Neural cell (in vitro differentiated cells): ENCODE data around the gene B3GNT5.

Experiments used
- EZH2 ChIP-seq: fragments of 200-600, 300-800 bp; shearing (Covaris generic), sonication (generic); IDR thresholded peaks from 2 replicates; pipeline ENCODE4 v1.6.1; 2014; ENCODE audit warnings: antibody characterized with exemption, low read length, borderline replicate concordance, mild to moderate bottlenecking; ENCODE audit not compliant: insufficient read depth, poor library complexity, severe bottlenecking
- POLR2AphosphoS5 ChIP-seq: IDR thresholded peaks from 2 replicates; pipeline ENCODE4 v1.6.1; 2012
- RAD21 ChIP-seq: fragments of 450-650 bp; conservative IDR thresholded peaks from 2 replicates; pipeline ENCODE4 v1.6.1; 2014; ENCODE audit warnings: antibody characterized with exemption, mild to moderate bottlenecking, moderate library complexity
- SMC3 ChIP-seq: fragments of 450-650 bp; conservative IDR thresholded peaks from 2 replicates; pipeline ENCODE4 v1.6.1; 2014; ENCODE audit warnings: antibody characterized with exemption, mild to moderate bottlenecking, moderate library complexity; ENCODE audit not compliant: poor library complexity
- TAF1 ChIP-seq: IDR thresholded peaks from 2 replicates; pipeline ENCODE4 v1.6.1; 2012; ENCODE audit warnings: low read depth
- TF ChIP-seq, protein P1 (sequence below): fragments of 450-650 bp; IDR thresholded peaks from 2 replicates; pipeline ENCODE4 v1.5.1; 2014; ENCODE audit warnings: antibody characterized with exemption, mild to moderate bottlenecking, moderate library complexity; ENCODE audit not compliant: poor library complexity, severe bottlenecking
- TF ChIP-seq, protein P2 (sequence below): IDR thresholded peaks from 2 replicates; pipeline ENCODE4 v1.6.1; 2012; ENCODE audit warnings: borderline replicate concordance

DNA sequence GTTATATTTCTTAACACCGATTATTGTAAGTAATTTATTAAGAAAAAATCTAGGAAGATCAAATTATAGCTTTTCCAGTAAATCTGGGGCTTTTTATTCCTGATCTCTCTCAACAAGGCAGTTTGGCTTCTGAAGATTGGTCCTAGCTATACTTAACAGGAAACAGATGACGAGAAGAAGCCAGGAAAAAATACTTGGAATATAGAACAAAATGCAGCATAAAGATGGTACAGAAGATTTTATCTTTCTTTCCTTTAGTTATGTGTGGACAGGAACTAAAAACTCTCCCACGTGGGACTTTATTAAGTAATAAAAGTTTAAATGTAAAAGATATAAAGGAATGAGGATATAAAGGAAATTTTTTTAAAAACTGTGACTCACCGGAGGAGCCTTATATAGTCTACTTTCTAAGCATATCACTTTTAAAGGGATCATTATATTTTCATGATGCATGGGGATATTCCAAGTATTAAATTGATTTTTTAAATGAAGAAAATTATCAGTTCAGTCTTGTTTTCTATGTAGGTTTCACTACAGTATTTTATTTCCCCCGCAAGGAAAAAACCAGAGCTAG lies 8.2 kb downstream of the B3GNT5 start:
- TF ChIP-seq EZH2 (no peak), TAF1 (no peak), SMC3 (no peak), POLR2AphosphoS5 (no peak), RAD21 (no peak)
- TF ChIP-seq, protein P1, sequence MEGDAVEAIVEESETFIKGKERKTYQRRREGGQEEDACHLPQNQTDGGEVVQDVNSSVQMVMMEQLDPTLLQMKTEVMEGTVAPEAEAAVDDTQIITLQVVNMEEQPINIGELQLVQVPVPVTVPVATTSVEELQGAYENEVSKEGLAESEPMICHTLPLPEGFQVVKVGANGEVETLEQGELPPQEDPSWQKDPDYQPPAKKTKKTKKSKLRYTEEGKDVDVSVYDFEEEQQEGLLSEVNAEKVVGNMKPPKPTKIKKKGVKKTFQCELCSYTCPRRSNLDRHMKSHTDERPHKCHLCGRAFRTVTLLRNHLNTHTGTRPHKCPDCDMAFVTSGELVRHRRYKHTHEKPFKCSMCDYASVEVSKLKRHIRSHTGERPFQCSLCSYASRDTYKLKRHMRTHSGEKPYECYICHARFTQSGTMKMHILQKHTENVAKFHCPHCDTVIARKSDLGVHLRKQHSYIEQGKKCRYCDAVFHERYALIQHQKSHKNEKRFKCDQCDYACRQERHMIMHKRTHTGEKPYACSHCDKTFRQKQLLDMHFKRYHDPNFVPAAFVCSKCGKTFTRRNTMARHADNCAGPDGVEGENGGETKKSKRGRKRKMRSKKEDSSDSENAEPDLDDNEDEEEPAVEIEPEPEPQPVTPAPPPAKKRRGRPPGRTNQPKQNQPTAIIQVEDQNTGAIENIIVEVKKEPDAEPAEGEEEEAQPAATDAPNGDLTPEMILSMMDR = no peak
- TF ChIP-seq, protein P2, sequence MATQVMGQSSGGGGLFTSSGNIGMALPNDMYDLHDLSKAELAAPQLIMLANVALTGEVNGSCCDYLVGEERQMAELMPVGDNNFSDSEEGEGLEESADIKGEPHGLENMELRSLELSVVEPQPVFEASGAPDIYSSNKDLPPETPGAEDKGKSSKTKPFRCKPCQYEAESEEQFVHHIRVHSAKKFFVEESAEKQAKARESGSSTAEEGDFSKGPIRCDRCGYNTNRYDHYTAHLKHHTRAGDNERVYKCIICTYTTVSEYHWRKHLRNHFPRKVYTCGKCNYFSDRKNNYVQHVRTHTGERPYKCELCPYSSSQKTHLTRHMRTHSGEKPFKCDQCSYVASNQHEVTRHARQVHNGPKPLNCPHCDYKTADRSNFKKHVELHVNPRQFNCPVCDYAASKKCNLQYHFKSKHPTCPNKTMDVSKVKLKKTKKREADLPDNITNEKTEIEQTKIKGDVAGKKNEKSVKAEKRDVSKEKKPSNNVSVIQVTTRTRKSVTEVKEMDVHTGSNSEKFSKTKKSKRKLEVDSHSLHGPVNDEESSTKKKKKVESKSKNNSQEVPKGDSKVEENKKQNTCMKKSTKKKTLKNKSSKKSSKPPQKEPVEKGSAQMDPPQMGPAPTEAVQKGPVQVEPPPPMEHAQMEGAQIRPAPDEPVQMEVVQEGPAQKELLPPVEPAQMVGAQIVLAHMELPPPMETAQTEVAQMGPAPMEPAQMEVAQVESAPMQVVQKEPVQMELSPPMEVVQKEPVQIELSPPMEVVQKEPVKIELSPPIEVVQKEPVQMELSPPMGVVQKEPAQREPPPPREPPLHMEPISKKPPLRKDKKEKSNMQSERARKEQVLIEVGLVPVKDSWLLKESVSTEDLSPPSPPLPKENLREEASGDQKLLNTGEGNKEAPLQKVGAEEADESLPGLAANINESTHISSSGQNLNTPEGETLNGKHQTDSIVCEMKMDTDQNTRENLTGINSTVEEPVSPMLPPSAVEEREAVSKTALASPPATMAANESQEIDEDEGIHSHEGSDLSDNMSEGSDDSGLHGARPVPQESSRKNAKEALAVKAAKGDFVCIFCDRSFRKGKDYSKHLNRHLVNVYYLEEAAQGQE = no peak
